Erythroblast (primary cell): ENCODE measurements around the gene RFNG.

Source experiments
- DNase-seq, 2 experiments: peaks; one replicate each; lab custom pipeline; 2025; lab: John Stamatoyannopoulos, UW
- GATA1 ChIP-seq: IDR thresholded peaks from 2 replicates; pipeline ENCODE4 v1.6.1; 2011; ENCODE audit warnings: low read depth, mild to moderate bottlenecking, control low read depth, low read length, moderate library complexity
- POLR2A ChIP-seq: IDR thresholded peaks from 2 replicates; pipeline ENCODE4 v1.6.1; 2011; ENCODE audit warnings: mild to moderate bottlenecking, low read length

Gene RFNG

GRCh38 chr17:82051776-82052637 is at the start of gene RFNG, which contains the start of gene GPS1:
RFNG (minus strand) TSS chr17:82051811; CDS start chr17:82051766, 45 bp downstream.
GPS1 (plus strand) TSS chr17:82051898; CDS start chr17:82051932, 34 bp downstream.
- TF ChIP-seq POLR2A, result no peak
- no peak for TF ChIP-seq GATA1
- peak; percentile 83 to 88 for DNase-seq

GRCh38 chr17:82101301-82101715 is 49.7 kb upstream of the RFNG start:
- peak; percentile 42 to 53 for DNase-seq
- no peak for TF ChIP-seq GATA1
- no peak for TF ChIP-seq POLR2A

GRCh38 chr17:82100502-82101298 is 49.1 kb upstream of the RFNG start:
- TF ChIP-seq POLR2A, result no peak
- no peak for TF ChIP-seq GATA1
- no peak for DNase-seq

- DNase-seq, result peak in 1 of 2 experiments; percentile 55
- TF ChIP-seq GATA1 (no peak), POLR2A (peak; percentile 3)
These were observed 47.5 kb upstream of the RFNG start for GRCh38 chr17:82098939-82099763.

GRCh38 chr17:82098169-82098938 is 46.7 kb upstream of the RFNG start, which contains the start of gene FASN:
FASN (minus strand) TSS chr17:82098236; CDS start chr17:82096445, 1,791 bp downstream.
- DNase-seq, result peak; percentile 97 to 98
- TF ChIP-seq GATA1 (no peak), POLR2A (peak; percentile 83)

DNA sequence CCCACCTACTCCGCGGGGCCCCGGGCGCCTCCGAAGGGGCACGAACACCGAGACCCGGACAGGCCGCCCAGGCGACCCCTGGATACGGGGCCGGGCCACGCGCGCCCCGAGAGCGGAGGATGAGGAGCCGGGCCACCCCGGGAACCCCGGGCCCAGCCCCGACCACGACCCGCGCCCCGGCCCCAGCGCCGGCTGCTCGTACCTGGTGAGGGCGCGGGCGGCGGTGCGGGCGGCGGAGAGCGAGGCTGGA is 46.2 kb upstream of the RFNG start:
- no peak for TF ChIP-seq POLR2A
- no peak for TF ChIP-seq GATA1
- DNase-seq, result no peak

GRCh38 chr17:82097184-82097918 is 45.7 kb upstream of the RFNG start:
- DNase-seq, result peak; percentile 80
- TF ChIP-seq GATA1 (no peak), POLR2A (peak; percentile 2)

- no peak for TF ChIP-seq GATA1
- TF ChIP-seq POLR2A, result no peak
- DNase-seq, result no peak
These were observed 45.1 kb upstream of the RFNG start for GRCh38 chr17:82096709-82097183.

GRCh38 chr17:82095777-82096708 is 44.4 kb upstream of the RFNG start:
- DNase-seq, result no peak
- TF ChIP-seq GATA1 (no peak), POLR2A (peak; percentile 25)

- TF ChIP-seq GATA1 (no peak), POLR2A (no peak)
These were observed 43.5 kb upstream of the RFNG start for GRCh38 chr17:82094931-82095776.

More at GRCh38 chr17:82094931-82095776, 43.5 kb upstream of the RFNG start:
- DNase-seq, result no peak
